ENCODE results near the gene ADCY7.

ADCY7 gene

GRCh38 chr16:50351116-50351515 is 84.8 kb downstream of the ADCY7 start:
- no peak for DNase-seq

- no peak for DNase-seq
Observed at GRCh38 chr16:50351952-50352351, 85.6 kb downstream of the ADCY7 start.

- DNase-seq: no peak
Observed at GRCh38 chr16:50354082-50354481, 87.7 kb downstream of the ADCY7 start.

- no peak for DNase-seq
Observed at GRCh38 chr16:50354629-50355456, 88.5 kb downstream of the ADCY7 start.

GRCh38 chr16:50359626-50360025 is 93.3 kb downstream of the ADCY7 start:
- DNase-seq: no peak

- no peak for DNase-seq
Observed at GRCh38 chr16:50360033-50360778, 93.9 kb downstream of the ADCY7 start.

- no peak for DNase-seq
Observed at GRCh38 chr16:50360779-50361178, 94.4 kb downstream of the ADCY7 start.

GRCh38 chr16:50363656-50364055 is 97.3 kb downstream of the ADCY7 start:
- no peak for DNase-seq

- no peak for DNase-seq
Observed at GRCh38 chr16:50365791-50366575, 99.6 kb downstream of the ADCY7 start.

All from NCI-H1092 (cell line).